HL-60 (cell line): Measurements from ENCODE around the gene SPRY2.

Source experiments
- POLR2AphosphoS5 ChIP-seq: IDR thresholded peaks from 2 replicates; pipeline ENCODE4 v1.6.1; 2012; ENCODE audit warnings: low read depth
- TF ChIP-seq, protein P1 (sequence below): IDR thresholded peaks from one replicate; pipeline ENCODE4 v1.5.1; 2011; ENCODE audit warnings: low read length, control low read depth, inconsistent platforms; ENCODE audit not compliant: insufficient read depth
- TF ChIP-seq, protein P2 (sequence below): IDR thresholded peaks from 2 replicates; pipeline ENCODE4 v1.6.1; 2012; ENCODE audit warnings: low read depth; ENCODE audit not compliant: insufficient replicate concordance

GRCh38 chr13:80331984-80332383 lies 8.9 kb downstream of the SPRY2 start:
- TF ChIP-seq, protein P1, sequence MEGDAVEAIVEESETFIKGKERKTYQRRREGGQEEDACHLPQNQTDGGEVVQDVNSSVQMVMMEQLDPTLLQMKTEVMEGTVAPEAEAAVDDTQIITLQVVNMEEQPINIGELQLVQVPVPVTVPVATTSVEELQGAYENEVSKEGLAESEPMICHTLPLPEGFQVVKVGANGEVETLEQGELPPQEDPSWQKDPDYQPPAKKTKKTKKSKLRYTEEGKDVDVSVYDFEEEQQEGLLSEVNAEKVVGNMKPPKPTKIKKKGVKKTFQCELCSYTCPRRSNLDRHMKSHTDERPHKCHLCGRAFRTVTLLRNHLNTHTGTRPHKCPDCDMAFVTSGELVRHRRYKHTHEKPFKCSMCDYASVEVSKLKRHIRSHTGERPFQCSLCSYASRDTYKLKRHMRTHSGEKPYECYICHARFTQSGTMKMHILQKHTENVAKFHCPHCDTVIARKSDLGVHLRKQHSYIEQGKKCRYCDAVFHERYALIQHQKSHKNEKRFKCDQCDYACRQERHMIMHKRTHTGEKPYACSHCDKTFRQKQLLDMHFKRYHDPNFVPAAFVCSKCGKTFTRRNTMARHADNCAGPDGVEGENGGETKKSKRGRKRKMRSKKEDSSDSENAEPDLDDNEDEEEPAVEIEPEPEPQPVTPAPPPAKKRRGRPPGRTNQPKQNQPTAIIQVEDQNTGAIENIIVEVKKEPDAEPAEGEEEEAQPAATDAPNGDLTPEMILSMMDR: no peak
- no peak for TF ChIP-seq POLR2AphosphoS5
- TF ChIP-seq, protein P2, sequence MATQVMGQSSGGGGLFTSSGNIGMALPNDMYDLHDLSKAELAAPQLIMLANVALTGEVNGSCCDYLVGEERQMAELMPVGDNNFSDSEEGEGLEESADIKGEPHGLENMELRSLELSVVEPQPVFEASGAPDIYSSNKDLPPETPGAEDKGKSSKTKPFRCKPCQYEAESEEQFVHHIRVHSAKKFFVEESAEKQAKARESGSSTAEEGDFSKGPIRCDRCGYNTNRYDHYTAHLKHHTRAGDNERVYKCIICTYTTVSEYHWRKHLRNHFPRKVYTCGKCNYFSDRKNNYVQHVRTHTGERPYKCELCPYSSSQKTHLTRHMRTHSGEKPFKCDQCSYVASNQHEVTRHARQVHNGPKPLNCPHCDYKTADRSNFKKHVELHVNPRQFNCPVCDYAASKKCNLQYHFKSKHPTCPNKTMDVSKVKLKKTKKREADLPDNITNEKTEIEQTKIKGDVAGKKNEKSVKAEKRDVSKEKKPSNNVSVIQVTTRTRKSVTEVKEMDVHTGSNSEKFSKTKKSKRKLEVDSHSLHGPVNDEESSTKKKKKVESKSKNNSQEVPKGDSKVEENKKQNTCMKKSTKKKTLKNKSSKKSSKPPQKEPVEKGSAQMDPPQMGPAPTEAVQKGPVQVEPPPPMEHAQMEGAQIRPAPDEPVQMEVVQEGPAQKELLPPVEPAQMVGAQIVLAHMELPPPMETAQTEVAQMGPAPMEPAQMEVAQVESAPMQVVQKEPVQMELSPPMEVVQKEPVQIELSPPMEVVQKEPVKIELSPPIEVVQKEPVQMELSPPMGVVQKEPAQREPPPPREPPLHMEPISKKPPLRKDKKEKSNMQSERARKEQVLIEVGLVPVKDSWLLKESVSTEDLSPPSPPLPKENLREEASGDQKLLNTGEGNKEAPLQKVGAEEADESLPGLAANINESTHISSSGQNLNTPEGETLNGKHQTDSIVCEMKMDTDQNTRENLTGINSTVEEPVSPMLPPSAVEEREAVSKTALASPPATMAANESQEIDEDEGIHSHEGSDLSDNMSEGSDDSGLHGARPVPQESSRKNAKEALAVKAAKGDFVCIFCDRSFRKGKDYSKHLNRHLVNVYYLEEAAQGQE: no peak
